Vagina (tissue), 2 donors: ENCODE data around the gene TPM4. TPM values are rescaled to one million over a fixed set of nuclear protein-coding genes. Genes with fewer than 3 reads are reported as not detected.
A peak's percentile ranks its signal among the peaks of the same experiment; 100 is the strongest.

ENCODE experiments used
- DNase-seq, 2 donors: peaks; one replicate each; pipeline ENCODE4 v3.0.0-alpha.2; 2017; ENCODE audit errors: extremely low spot score in 2 of 2
- H3K27ac ChIP-seq: fragments of 200-600 bp; sonication (generic); one replicate; pipeline ENCODE4 v1.5.1; 2019
- H3K27me3 ChIP-seq: fragments of 200-600 bp; sonication (generic); one replicate; pipeline ENCODE4 v1.5.1; 2019
- H3K36me3 ChIP-seq, 2 donors: fragments of 200-600 bp; sonication (generic); one replicate each; pipeline ENCODE4 v1.5.1; 2017 to 2019
- H3K4me1 ChIP-seq: fragments of 200-600 bp; sonication (generic); one replicate; pipeline ENCODE4 v1.5.1; 2019
- H3K4me3 ChIP-seq, 2 donors: fragments of 200-600 bp; sonication (generic); 1 replicate in 1 of 2; 2 replicates in 1 of 2; pipeline ENCODE4 v1.5.1; 2016 to 2019
- H3K9me3 ChIP-seq: fragments of 200-600 bp; sonication (generic); one replicate; pipeline ENCODE4 v1.5.1; 2019
- CTCF ChIP-seq, 3 experiments: fragments of 450-650 bp in 2 of 3; fragments of 200-600 bp in 1 of 3; sonication (generic) in 1 of 3; IDR thresholded peaks; one replicate each; pipeline ENCODE4 v1.5.1; 2017 to 2019; ENCODE audit warnings: antibody characterized with exemption in 3 of 3, mild to moderate bottlenecking in 2 of 3, moderate library complexity in 2 of 3
- POLR2A ChIP-seq, 2 donors: fragments of 450-650 bp; IDR thresholded peaks; one replicate each; pipeline ENCODE4 v1.6.1; 2017; ENCODE audit warnings: antibody characterized with exemption in 2 of 2, mild to moderate bottlenecking in 2 of 2, moderate library complexity in 2 of 2
- POLR2AphosphoS5 ChIP-seq, 2 donors: sonication (generic); formaldehyde crosslinking; IDR thresholded peaks; one replicate each; pipeline ENCODE4 v1.9.0; 2017; ENCODE audit warnings: antibody characterized with exemption in 2 of 2, mild to moderate bottlenecking in 2 of 2, low read depth in 1 of 2; ENCODE audit not compliant: insufficient read depth in 1 of 2
- intact Hi-C: fragments of 100-400 bp; cut with DNase I; formaldehyde crosslinking; loops from one replicate; pipeline ENCODE4 v1.15.1; 2023
- total RNA-seq: library from RNA; depleted of rRNA; stranded (reverse); fragments of >200 nt; gene quantifications from one replicate; pipeline ENCODE4 v1.2.3, GENCODE V29; 2016

Gene TPM4
- total RNA-seq, 1 donor from 2014 or later: 409 TPM

- intact Hi-C loops: no loop called here
- H3K4me3 ChIP-seq: no peak overlapping the region
- peaks cover 7% of the 10 kb centered on the region for H3K4me1 ChIP-seq
- no peaks in the 10 kb centered on the region for H3K9me3 ChIP-seq
- peak overlapping the region; percentile 40 for H3K27ac ChIP-seq
- no peak for DNase-seq
- TF ChIP-seq POLR2A (IDR thresholded peaks at IDR 0.05): no peak
- no peak for TF ChIP-seq CTCF (IDR thresholded peaks at IDR 0.05)
- peak in 1 of 2 donors; percentile 68 for TF ChIP-seq POLR2AphosphoS5 (IDR thresholded peaks at IDR 0.05; ENCODE audit: insufficient read depth in 1 of 2, low read depth in 1 of 2)
- peaks cover 4 to 70% of the 10 kb centered on the region in 2 donors for H3K36me3 ChIP-seq
- H3K27me3 ChIP-seq: no peaks in the 10 kb centered on the region
These were observed 45.7 kb downstream of the TPM4 start for GRCh38 chr19:16121967-16122366.

DNA sequence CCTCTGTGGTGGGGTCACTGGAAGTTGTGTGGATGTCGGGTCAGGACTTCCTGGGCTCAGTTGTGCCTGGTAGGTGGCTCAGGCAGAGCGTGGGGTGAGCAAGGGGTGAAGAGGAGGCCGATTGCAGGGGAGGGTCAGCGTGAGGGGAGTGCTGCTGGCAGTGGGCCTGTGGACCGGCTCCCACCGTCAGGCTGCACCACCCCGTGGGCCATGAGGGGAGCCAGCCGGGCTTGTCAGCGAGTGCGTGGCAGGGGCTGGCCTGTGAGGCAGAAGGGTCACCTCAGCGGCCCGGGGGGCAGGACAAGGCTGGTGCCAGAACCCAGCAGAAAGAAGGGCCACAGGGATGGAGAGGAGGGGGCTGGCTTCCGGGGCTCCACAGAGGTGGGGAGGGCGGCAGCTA, 48.7 kb downstream of the TPM4 start:
- Histone ChIP-seq H3K27me3 (no peaks in the 10 kb centered on the region), H3K4me3 (no peak overlapping the region), H3K36me3 (peaks cover 4 to 83% of the 10 kb centered on the region in 2 donors), H3K4me1 (peaks cover 7% of the 10 kb centered on the region), H3K27ac (no peak overlapping the region), H3K9me3 (no peaks in the 10 kb centered on the region)
- intact Hi-C loops: no loop called here
- TF ChIP-seq POLR2A (IDR thresholded peaks at IDR 0.05): no peak
- TF ChIP-seq POLR2AphosphoS5 (IDR thresholded peaks at IDR 0.05; ENCODE audit: insufficient read depth in 1 of 2, low read depth in 1 of 2): no peak
- TF ChIP-seq CTCF (IDR thresholded peaks at IDR 0.05): no peak
- no peak for DNase-seq

- no peak overlapping the region for H3K27ac ChIP-seq
- peaks cover 7% of the 10 kb centered on the region for H3K4me1 ChIP-seq
- H3K4me3 ChIP-seq: no peak overlapping the region
- no peak for DNase-seq
- no peak for TF ChIP-seq CTCF (IDR thresholded peaks at IDR 0.05)
- no peak for TF ChIP-seq POLR2AphosphoS5 (IDR thresholded peaks at IDR 0.05; ENCODE audit: insufficient read depth in 1 of 2, low read depth in 1 of 2)
- TF ChIP-seq POLR2A (IDR thresholded peaks at IDR 0.05): no peak
- H3K27me3 ChIP-seq: no peaks in the 10 kb centered on the region
- H3K36me3 ChIP-seq: peaks cover 4 to 87% of the 10 kb centered on the region in 2 donors
- intact Hi-C loops: no loop called here
- no peaks in the 10 kb centered on the region for H3K9me3 ChIP-seq
These were observed 49.6 kb downstream of the TPM4 start for GRCh38 chr19:16125737-16126495.

GRCh38 chr19:16127080-16127479, 50.8 kb downstream of the TPM4 start:
- no peak for TF ChIP-seq POLR2AphosphoS5 (IDR thresholded peaks at IDR 0.05; ENCODE audit: insufficient read depth in 1 of 2, low read depth in 1 of 2)
- no peak for TF ChIP-seq CTCF (IDR thresholded peaks at IDR 0.05)
- no peak for TF ChIP-seq POLR2A (IDR thresholded peaks at IDR 0.05)
- Histone ChIP-seq H3K9me3 (no peaks in the 10 kb centered on the region), H3K36me3 (peaks cover 4 to 81% of the 10 kb centered on the region in 2 donors), H3K27me3 (no peaks in the 10 kb centered on the region), H3K27ac (no peak overlapping the region), H3K4me1 (peaks cover 7% of the 10 kb centered on the region), H3K4me3 (no peak overlapping the region)
- no peak for DNase-seq
- intact Hi-C loops: no loop called here

GRCh38 chr19:16127776-16128371, 51.6 kb downstream of the TPM4 start:
- H3K9me3 ChIP-seq: no peaks in the 10 kb centered on the region
- TF ChIP-seq CTCF (IDR thresholded peaks at IDR 0.05) (no peak), POLR2AphosphoS5 (IDR thresholded peaks at IDR 0.05; ENCODE audit: insufficient read depth in 1 of 2, low read depth in 1 of 2) (no peak), POLR2A (IDR thresholded peaks at IDR 0.05) (no peak)
- H3K4me3 ChIP-seq: no peak overlapping the region
- no peak for DNase-seq
- no peaks in the 10 kb centered on the region for H3K4me1 ChIP-seq
- no peak overlapping the region for H3K27ac ChIP-seq
- intact Hi-C loops: no loop called here
- no peaks in the 10 kb centered on the region for H3K27me3 ChIP-seq
- H3K36me3 ChIP-seq: peaks cover 0 to 82% of the 10 kb centered on the region in 2 donors
